H1 (cell line): ENCODE results near the gene FLOT1. TPM values are rescaled to one million over a fixed set of nuclear protein-coding genes. Genes with fewer than 3 reads are reported as not detected.

Source experiments
- BACH1 ChIP-seq: IDR thresholded peaks from 2 replicates; pipeline ENCODE4 v1.6.1; 2012; ENCODE audit warnings: low read length, improper control_type of control experiment
- KDM4A ChIP-seq: IDR thresholded peaks from one replicate; pipeline ENCODE4 v1.7.1; 2012; ENCODE audit warnings: low read depth, mild to moderate bottlenecking, moderate library complexity, low read length, inconsistent platforms; ENCODE audit not compliant: severe bottlenecking
- POU5F1 ChIP-seq: IDR thresholded peaks from 2 replicates; pipeline ENCODE4 v1.6.1; 2011; ENCODE audit warnings: low read depth, mild to moderate bottlenecking, low read length, moderate library complexity
- SIN3A ChIP-seq, 2 experiments: IDR thresholded peaks in 1 of 2; conservative IDR thresholded peaks in 1 of 2; 2 replicates each; pipeline ENCODE4 v1.6.1; 2011 to 2012; ENCODE audit warnings: low read length in 2 of 2, improper control_type of control experiment in 1 of 2, low read depth in 1 of 2, mild to moderate bottlenecking in 1 of 2
- SRF ChIP-seq: IDR thresholded peaks from 2 replicates; pipeline ENCODE4 v1.6.1; 2011; ENCODE audit warnings: mild to moderate bottlenecking, low read depth, low read length, moderate library complexity
- polyA plus RNA-seq, 7 experiments: library from polyadenylated mRNA; depleted of rRNA in 3 of 7; stranded (reverse) in 5 of 7; unstranded in 2 of 7; fragments of >200 nt in 5 of 7; fragments of 200-250 nt in 2 of 7; gene quantifications; 1 replicate in 5 of 7; 2 replicates in 1 of 7; 4 replicates in 1 of 7; pipeline versions ENCODE4 v1.2.1 to v1.2.3, GENCODE V29; 2011 to 2013; ENCODE audit warnings: missing spikeins in 2 of 7, mixed read lengths in 2 of 7
- total RNA-seq: library from RNA; stranded (reverse); fragmentation: NEBNext Ultra II Directional; extraction: Animal tissue kit (Norgen Biotek cat#: 25700); gene quantifications from 2 replicates; pipeline ENCODE4 v1.2.1, GENCODE V29; 2021
- TF ChIP-seq, protein P1 (sequence below): IDR thresholded peaks from 2 replicates; pipeline ENCODE4 v1.6.1; 2012; ENCODE audit warnings: low read length, inconsistent platforms

Gene FLOT1
- total and polyA plus RNA-seq, 2 of the 8 experiments (the other 6 are each of a cell fraction or from before 2014, with no cell fraction given), result 87.5 to 88.1 TPM

DNA sequence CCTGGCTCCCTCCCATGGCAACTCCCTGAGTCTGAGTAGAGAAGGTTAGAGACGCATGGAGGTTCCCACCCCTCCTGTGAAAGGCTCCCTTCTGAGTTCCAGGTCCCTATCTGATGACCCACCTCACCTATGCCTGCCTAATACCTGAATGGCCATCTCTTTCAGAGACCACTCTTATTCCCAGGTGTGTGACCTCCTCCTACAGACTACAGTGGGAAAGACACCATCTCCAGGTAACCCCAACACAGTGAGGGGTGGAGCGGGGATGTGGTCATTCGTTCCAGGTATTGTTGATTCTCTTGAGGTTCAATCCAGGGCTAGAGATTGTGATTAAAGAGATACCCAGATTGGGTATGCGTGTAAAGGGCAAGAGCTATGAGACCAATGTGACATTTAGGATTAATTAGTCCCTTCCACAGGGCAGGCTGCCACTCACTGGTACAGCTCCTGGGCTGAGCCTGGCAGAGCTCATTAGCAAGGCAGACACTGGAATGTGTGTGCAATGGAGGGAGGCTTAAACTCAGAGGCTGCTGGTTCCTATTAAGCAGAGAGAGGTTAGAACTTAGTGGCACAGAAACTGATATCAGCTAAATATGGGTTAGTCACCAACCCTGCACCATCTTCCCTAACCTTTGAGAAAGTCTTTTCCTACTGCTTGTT is 48.4 kb upstream of the FLOT1 start (continued):
- 0 out of 4 replicates have a peak, but pooled peaks of 1 of the 2 experiments have one; percentile 29 for TF ChIP-seq SIN3A (conservative IDR thresholded peaks at IDR 0.05 in 1 of 2, IDR thresholded peaks at IDR 0.05 in 1 of 2; ENCODE audit: low read depth in 1 of 2, low read length in 2 of 2)
- no peak for TF ChIP-seq SRF
- TF ChIP-seq BACH1, result no peak
- TF ChIP-seq, protein P1, sequence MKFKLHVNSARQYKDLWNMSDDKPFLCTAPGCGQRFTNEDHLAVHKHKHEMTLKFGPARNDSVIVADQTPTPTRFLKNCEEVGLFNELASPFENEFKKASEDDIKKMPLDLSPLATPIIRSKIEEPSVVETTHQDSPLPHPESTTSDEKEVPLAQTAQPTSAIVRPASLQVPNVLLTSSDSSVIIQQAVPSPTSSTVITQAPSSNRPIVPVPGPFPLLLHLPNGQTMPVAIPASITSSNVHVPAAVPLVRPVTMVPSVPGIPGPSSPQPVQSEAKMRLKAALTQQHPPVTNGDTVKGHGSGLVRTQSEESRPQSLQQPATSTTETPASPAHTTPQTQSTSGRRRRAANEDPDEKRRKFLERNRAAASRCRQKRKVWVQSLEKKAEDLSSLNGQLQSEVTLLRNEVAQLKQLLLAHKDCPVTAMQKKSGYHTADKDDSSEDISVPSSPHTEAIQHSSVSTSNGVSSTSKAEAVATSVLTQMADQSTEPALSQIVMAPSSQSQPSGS, result peak; percentile 30; the same call in 1 of the 2 replicates
- no peak for TF ChIP-seq POU5F1
- TF ChIP-seq KDM4A, result no peak
